ENCODE measurements around the gene CFAP52. TPM values are rescaled to one million over a fixed set of nuclear protein-coding genes. Genes with fewer than 3 reads are reported as not detected.
"Not testable (repeated sequence)": the region's sequence is repeated elsewhere in the genome, so short reads cannot be mapped to it uniquely, and the experiment has no call there.

CFAP52 gene
- total RNA-seq, 2 donors from 2014 or later, result not detected

GRCh38 chr17:9554715-9555114, 21.7 kb upstream of the CFAP52 start:
- not testable (repeated sequence) for H3K27ac Mint-ChIP-seq, H3K4me3 Mint-ChIP-seq, H3K4me1 Mint-ChIP-seq, H3K27me3 Mint-ChIP-seq, H3K9me3 Mint-ChIP-seq
- peaks cover 56% of the 10 kb centered on the region for H3K36me3 Mint-ChIP-seq (ENCODE audit: low read depth)
- peak; percentile 49 for ATAC-seq (replicated peaks)

GRCh38 chr17:9557161-9557755, 19.2 kb upstream of the CFAP52 start:
- peaks cover 4% of the 10 kb centered on the region for H3K4me1 Mint-ChIP-seq
- no peaks in the 10 kb centered on the region for H3K9me3 Mint-ChIP-seq
- H3K36me3 Mint-ChIP-seq (ENCODE audit: low read depth), result peaks cover 55% of the 10 kb centered on the region
- H3K4me3 Mint-ChIP-seq, result no peak overlapping the region
- ATAC-seq (replicated peaks), result no peak
- H3K27ac Mint-ChIP-seq, result no peak overlapping the region
- no peaks in the 10 kb centered on the region for H3K27me3 Mint-ChIP-seq

GRCh38 chr17:9557857-9558256, 18.6 kb upstream of the CFAP52 start:
- Mint-ChIP-seq H3K27ac (no peak overlapping the region), H3K9me3 (no peaks in the 10 kb centered on the region), H3K36me3 (ENCODE audit: low read depth) (peaks cover 61% of the 10 kb centered on the region), H3K4me3 (no peak overlapping the region), H3K4me1 (peaks cover 7% of the 10 kb centered on the region), H3K27me3 (no peaks in the 10 kb centered on the region)
- ATAC-seq (replicated peaks), result no peak

DNA sequence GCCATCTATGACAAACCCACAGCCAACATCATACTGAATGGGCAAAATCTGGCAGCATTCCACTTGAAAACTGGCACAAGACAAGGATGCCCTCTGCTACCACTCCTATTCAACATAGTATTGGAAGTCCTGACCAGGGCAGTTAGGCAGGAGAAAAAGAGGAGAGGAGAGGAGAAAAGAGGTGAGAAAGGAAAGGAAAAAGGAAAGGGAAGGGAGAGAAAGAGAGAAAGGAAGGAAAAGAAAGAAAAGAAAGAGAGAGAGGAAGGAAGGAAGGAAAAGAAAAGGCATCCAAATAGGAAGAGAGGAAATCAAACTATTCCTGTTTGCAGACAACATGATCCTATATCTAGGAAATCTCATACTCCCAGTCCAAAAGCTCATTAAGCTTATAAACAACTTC, 12.3 kb upstream of the CFAP52 start:
- Mint-ChIP-seq H3K36me3 (ENCODE audit: low read depth) (peaks cover 65% of the 10 kb centered on the region), H3K4me3 (no peak overlapping the region), H3K4me1 (peaks cover 25% of the 10 kb centered on the region), H3K27me3 (no peaks in the 10 kb centered on the region), H3K9me3 (no peaks in the 10 kb centered on the region), H3K27ac (no peak overlapping the region)
- no peak for ATAC-seq (replicated peaks)

DNA sequence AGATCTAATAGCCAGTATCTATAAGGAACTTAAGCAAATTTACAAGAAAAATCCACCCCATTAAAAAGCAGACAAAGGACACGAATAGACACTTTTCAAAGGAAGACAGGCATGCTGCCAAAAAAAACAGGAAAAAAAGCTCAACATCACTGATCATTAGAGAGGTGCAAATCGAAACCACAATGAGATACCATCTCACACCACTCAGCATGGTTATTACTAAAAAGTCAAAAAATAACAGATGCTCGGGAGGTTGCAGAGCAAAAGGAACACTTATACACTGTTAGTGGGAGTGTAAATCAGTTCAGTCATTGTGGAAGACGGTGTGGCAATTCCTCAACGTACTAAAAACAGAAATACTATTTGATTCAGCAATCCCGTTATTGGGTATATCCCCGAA, 10.4 kb upstream of the CFAP52 start:
- H3K27ac Mint-ChIP-seq, result peak overlapping the region; percentile 5
- peaks cover 25% of the 10 kb centered on the region for H3K4me1 Mint-ChIP-seq
- H3K27me3 Mint-ChIP-seq, result no peaks in the 10 kb centered on the region
- H3K36me3 Mint-ChIP-seq (ENCODE audit: low read depth), result peaks cover 66% of the 10 kb centered on the region
- ATAC-seq (replicated peaks), result peak; percentile 45
- H3K9me3 Mint-ChIP-seq, result no peaks in the 10 kb centered on the region
- peak overlapping the region; percentile 40 for H3K4me3 Mint-ChIP-seq

GRCh38 chr17:9566739-9567138, 9.7 kb upstream of the CFAP52 start:
- peaks cover 66% of the 10 kb centered on the region for H3K36me3 Mint-ChIP-seq (ENCODE audit: low read depth)
- H3K4me3 Mint-ChIP-seq, result peak overlapping the region; percentile 40
- peak overlapping the region; percentile 59 for H3K27ac Mint-ChIP-seq
- H3K4me1 Mint-ChIP-seq, result peaks cover 25% of the 10 kb centered on the region
- not testable (repeated sequence) for H3K27me3 Mint-ChIP-seq; H3K9me3 Mint-ChIP-seq; ATAC-seq (replicated peaks)

DNA sequence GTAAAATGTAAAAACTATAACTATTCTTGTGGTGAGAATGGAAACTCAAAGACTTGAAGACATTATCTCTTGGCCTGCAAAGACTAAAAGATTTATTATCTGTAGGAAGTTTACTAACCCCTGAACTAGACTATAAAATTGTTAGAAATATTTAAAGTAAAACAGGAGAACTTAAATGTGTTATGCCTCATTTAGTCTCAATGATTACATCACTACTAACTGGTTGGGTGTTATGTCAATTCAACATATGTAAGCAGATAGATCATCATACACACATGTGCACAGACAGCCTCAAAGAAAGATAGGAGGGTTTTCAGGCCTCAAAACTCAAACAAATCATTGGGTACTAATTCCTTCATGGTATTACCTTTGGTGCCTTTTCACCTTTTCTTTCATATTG, 8.4 kb upstream of the CFAP52 start:
- no peak for ATAC-seq (replicated peaks)
- H3K36me3 Mint-ChIP-seq (ENCODE audit: low read depth), result peaks cover 58% of the 10 kb centered on the region
- H3K27me3 Mint-ChIP-seq, result no peaks in the 10 kb centered on the region
- no peak overlapping the region for H3K4me3 Mint-ChIP-seq
- no peak overlapping the region for H3K27ac Mint-ChIP-seq
- H3K4me1 Mint-ChIP-seq, result peaks cover 22% of the 10 kb centered on the region
- no peaks in the 10 kb centered on the region for H3K9me3 Mint-ChIP-seq

- Mint-ChIP-seq H3K9me3 (no peaks in the 10 kb centered on the region), H3K36me3 (ENCODE audit: low read depth) (peaks cover 48% of the 10 kb centered on the region), H3K27ac (no peak overlapping the region), H3K27me3 (no peaks in the 10 kb centered on the region), H3K4me3 (no peak overlapping the region), H3K4me1 (peaks cover 18% of the 10 kb centered on the region)
- ATAC-seq (replicated peaks), result no peak
Observed at GRCh38 chr17:9568957-9569588, 7.4 kb upstream of the CFAP52 start.

- no peaks in the 10 kb centered on the region for H3K27me3 Mint-ChIP-seq
- H3K9me3 Mint-ChIP-seq, result no peaks in the 10 kb centered on the region
- peaks cover 14% of the 10 kb centered on the region for H3K4me1 Mint-ChIP-seq
- no peak for ATAC-seq (replicated peaks)
- no peak overlapping the region for H3K27ac Mint-ChIP-seq
- peaks cover 46% of the 10 kb centered on the region for H3K36me3 Mint-ChIP-seq (ENCODE audit: low read depth)
- H3K4me3 Mint-ChIP-seq, result no peak overlapping the region
Observed at GRCh38 chr17:9571201-9571600, 5.2 kb upstream of the CFAP52 start.

- peaks cover 12% of the 10 kb centered on the region for H3K36me3 Mint-ChIP-seq (ENCODE audit: low read depth)
- no peaks in the 10 kb centered on the region for H3K27me3 Mint-ChIP-seq
Observed at GRCh38 chr17:9575381-9576101, 901 bp upstream of the CFAP52 start, which contains the start of gene STX8. Gene STX8 (minus strand): TSS chr17:9575820. CDS start chr17:9575808, 12 bp downstream.

DNA sequence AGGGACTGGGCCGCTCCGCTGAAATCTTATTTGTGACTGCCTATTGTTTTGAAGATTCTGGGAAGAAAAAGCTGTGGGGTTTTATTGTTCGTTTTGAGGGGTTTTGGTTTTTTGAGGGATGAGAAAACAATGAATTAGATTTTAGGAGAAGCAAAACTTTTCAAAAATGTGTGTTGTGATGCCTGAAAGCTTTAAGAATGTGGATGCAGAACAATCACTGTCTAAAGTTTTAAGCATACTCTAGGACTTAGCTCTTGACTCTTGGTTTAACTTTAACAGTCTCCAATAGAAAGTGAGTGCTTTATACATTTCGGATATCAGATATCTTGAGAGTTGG, 899 bp downstream of the CFAP52 start:
- ATAC-seq (replicated peaks), result no peak
- H3K4me1 Mint-ChIP-seq, result peaks cover 18% of the 10 kb centered on the region
- no peak overlapping the region for H3K27ac Mint-ChIP-seq
- H3K27me3 Mint-ChIP-seq, result no peaks in the 10 kb centered on the region
- H3K4me3 Mint-ChIP-seq, result peak overlapping the region; percentile 90
- H3K36me3 Mint-ChIP-seq (ENCODE audit: low read depth), result peaks cover 12% of the 10 kb centered on the region
- H3K9me3 Mint-ChIP-seq, result no peaks in the 10 kb centered on the region

More at GRCh38 chr17:9575381-9576101, 901 bp upstream of the CFAP52 start, which contains the start of gene STX8:
- H3K9me3 Mint-ChIP-seq, result no peaks in the 10 kb centered on the region
- peak within 1 kb of the TSS; percentile 90 for H3K4me3 Mint-ChIP-seq
- peak within 1 kb of the TSS; percentile 98 for H3K27ac Mint-ChIP-seq
- peak; percentile 88 for ATAC-seq (replicated peaks)
- H3K4me1 Mint-ChIP-seq, result peaks cover 18% of the 10 kb centered on the region

DNA sequence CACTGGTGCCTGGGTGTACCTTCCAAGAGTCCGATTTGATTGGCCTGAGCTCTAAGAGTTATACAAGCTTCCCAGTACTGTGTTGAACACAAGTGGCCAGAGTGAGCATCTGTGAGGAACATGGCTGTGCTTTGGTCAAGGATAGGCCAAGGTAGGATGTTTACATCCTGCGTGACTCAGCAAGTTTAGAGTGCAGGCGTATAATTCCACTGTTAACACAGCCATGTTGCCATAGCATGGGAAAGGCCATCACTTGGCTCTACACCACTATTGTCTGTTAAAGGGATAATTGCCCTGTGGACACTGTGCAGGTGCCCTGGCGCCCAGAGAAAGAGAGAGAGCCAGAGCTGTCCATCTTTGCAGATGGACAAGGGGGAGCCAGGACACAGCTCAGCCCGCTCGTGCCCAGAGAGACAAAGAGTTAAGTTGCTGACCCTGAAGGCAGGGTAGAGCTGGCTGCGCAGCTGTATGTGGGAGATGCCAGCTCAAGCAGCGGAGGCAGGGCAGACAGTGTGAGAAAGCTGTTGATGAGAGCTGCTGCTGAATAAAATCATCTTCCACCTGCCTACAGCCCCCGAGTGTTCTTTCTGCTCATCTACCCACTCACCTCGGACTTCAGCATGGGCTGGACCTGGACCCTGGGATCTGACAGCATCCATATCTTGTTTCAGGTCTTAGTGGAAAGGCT, 11.7 kb downstream of the CFAP52 start:
- H3K27me3 Mint-ChIP-seq, result peaks cover 6% of the 10 kb centered on the region
- no peak overlapping the region for H3K27ac Mint-ChIP-seq

DNA sequence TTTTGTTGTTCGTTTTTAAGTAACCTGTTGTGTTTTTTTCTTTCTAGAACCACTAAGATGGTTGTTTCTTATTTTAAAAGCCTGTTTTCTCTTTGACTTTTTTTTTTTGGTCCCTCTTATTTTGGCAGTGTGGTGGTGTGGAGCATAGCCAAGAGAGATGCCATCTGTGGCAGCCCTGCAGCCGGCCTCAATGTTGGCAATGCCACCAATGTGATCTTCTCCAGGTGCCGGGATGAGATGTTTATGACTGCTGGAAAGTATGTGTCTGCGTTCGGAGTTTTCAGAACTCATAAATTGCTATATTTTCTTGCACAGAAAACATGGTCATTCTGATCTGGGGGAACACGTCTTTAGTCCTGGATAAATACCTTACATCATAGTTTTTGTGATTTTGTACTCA, 17.6 kb downstream of the CFAP52 start:
- no peaks in the 10 kb centered on the region for H3K9me3 Mint-ChIP-seq
- no peak for ATAC-seq (replicated peaks)
- peaks cover 6% of the 10 kb centered on the region for H3K27me3 Mint-ChIP-seq
- H3K36me3 Mint-ChIP-seq (ENCODE audit: low read depth), result no peaks in the 10 kb centered on the region
- H3K4me3 Mint-ChIP-seq, result no peak overlapping the region
- no peak overlapping the region for H3K27ac Mint-ChIP-seq
- H3K4me1 Mint-ChIP-seq, result no peaks in the 10 kb centered on the region

More for the DNA sequence above, 11.7 kb downstream of the CFAP52 start:
- no peaks in the 10 kb centered on the region for H3K36me3 Mint-ChIP-seq (ENCODE audit: low read depth)
- no peak overlapping the region for H3K4me3 Mint-ChIP-seq
- H3K9me3 Mint-ChIP-seq, result peaks cover 5% of the 10 kb centered on the region
- ATAC-seq (replicated peaks), result no peak
- no peaks in the 10 kb centered on the region for H3K4me1 Mint-ChIP-seq

DNA sequence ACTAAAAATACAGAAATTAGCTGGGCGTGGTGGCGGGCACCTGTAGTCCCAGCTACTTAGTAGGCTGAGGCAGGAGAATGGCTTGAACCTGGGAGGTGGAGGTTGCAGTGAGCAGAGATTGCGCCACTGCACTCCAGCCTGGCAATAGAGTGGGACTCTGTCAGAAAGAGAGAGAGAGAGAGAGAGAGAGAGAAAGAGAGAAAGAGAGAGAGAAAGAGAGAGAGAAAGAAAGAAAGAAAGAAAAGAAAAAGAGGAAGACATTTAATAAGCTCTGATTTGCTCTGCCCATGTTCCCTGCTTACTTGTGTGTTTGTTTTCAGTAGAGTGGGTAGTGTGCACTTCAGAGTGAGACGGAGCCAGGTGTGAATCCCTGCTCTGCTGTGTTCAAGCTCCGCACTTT, 21.2 kb downstream of the CFAP52 start:
- not testable (repeated sequence) for H3K27me3 Mint-ChIP-seq; H3K36me3 Mint-ChIP-seq (ENCODE audit: low read depth); H3K27ac Mint-ChIP-seq; ATAC-seq (replicated peaks); H3K4me1 Mint-ChIP-seq; H3K4me3 Mint-ChIP-seq; H3K9me3 Mint-ChIP-seq

Measured in activated T-helper 17 cell treated with anti-CD3 and anti-CD28 coated beads, Interleukin-2, amount 50 U/mL, for 72 hours (primary cell).